Measurements from ENCODE around the gene PTPRG.

DNA sequence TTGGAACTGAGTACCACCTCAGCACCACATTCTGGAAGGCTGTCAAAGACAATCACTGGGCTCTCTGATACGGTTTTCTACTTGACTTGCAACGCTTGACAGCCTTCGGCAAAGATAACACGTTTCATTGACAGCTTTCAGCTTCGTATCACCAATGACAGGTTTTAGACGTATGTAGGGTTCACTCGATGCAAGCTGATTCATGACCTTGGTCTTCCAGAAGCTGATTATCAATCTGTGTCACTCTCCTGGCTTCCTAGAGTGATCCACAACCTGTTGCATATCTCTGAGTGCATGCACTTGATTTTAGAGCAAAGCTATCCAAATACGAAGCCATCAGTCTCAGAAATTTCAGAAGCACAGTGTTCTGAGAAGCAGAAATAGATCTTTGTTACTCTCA, 430.3 kb downstream of the PTPRG start:
- TF ChIP-seq, protein P1, sequence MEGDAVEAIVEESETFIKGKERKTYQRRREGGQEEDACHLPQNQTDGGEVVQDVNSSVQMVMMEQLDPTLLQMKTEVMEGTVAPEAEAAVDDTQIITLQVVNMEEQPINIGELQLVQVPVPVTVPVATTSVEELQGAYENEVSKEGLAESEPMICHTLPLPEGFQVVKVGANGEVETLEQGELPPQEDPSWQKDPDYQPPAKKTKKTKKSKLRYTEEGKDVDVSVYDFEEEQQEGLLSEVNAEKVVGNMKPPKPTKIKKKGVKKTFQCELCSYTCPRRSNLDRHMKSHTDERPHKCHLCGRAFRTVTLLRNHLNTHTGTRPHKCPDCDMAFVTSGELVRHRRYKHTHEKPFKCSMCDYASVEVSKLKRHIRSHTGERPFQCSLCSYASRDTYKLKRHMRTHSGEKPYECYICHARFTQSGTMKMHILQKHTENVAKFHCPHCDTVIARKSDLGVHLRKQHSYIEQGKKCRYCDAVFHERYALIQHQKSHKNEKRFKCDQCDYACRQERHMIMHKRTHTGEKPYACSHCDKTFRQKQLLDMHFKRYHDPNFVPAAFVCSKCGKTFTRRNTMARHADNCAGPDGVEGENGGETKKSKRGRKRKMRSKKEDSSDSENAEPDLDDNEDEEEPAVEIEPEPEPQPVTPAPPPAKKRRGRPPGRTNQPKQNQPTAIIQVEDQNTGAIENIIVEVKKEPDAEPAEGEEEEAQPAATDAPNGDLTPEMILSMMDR (conservative IDR thresholded peaks at IDR 0.05; ENCODE audit: low read depth in 2 of 2), result no peak
- TF ChIP-seq ZNF331 (CRISPR knock-in tag; IDR thresholded peaks at IDR 0.05; ENCODE audit: low read depth) (no peak), POLR2AphosphoS5 (IDR thresholded peaks at IDR 0.05; ENCODE audit: low read depth) (no peak), EZH2 (IDR thresholded peaks at IDR 0.05; ENCODE audit: low read depth, unreplicated experiment) (no peak), JUNB (IDR thresholded peaks at IDR 0.05; ENCODE audit: unreplicated experiment) (no peak), EZH2phosphoT487 (IDR thresholded peaks at IDR 0.05; ENCODE audit: unreplicated experiment) (no peak), CREB1 (CRISPR knock-in tag; IDR thresholded peaks at IDR 0.05; ENCODE audit: low read depth) (no peak)

All from GM23338 (cell line).